ENCODE data around the gene KCNQ1.

The KCNQ1 gene

DNA sequence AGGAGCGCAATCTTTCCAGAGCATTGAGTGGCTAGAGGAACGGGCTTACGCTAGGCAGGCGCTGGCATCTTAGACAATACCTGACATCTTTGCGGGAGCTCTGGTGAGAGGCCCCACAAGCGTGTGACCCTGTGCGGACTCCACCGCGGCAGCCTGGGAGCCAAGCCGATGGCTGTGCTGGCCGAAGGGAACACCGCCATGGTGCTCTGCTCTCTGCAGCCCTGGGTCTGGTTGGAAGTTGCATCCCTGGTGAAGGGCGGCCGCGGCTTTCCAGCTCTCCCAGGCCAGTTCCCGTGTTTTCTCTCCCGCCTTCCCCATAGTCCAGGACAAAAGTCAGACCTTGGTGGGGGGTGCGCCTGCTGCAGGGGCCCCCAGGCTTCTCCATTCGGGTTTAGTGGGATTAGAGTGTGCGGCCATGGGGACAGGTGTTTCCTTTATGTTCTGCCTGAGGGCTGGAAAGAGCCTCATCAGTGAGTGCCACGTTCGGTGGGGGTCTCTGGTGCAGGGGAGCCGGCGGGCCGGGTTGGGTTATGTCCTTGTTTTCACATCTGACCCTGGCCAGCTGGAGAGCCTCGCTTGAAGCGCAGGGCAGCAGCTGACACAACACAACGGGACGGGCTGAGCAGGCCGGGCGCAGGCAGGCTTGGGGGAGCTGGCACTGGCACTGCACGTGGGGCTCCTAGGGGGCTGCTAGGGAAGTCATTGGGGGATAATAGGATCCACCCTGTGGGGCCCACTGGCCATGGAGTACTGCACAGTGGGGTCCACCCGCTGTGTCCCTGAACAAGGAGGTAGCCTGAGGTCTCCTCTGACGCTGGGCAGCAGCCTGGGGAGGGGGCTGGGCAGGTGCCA is 94.8 kb downstream of the KCNQ1 start:
- no peak for DNase-seq

DNA sequence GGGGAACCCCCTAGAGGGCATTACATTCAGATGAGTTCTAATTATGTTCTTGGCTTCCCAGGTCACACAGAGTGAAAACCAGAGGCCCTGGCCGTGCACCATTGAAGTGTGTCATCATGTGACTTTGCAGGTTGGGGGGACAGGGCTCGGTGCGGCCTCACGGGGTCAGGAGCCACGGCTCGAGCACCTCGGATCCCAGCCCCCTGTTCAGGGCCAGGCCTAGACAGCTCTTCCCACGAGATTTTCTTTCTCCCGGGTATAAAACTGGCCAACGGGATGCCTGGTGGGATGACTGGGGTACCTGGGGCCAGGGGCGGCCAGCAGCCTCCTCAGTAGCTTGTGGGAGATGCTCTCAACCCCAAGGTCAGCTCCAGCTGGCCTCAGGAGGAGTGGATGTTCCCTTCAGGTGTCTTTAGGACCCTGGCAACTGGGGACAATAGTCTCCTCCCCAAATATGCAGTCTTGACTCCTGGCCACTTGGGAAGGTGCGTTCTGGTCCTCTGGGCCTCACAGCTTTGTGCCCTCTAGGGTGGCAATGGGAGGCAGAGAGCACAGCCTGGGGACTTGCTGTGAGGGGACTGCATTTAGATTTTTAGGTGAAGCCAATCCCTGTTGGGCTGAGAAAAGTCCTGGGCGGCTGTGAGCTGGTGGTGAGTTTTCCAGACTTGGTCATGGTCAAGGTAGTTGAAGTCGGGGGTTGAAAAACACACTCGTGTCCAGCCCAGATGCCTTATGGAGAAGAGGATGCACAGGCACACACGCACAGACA is 95.6 kb downstream of the KCNQ1 start:
- no peak for DNase-seq

- DNase-seq: no peak
Observed at GRCh38 chr11:2540992-2541680, 96.3 kb downstream of the KCNQ1 start.

DNA sequence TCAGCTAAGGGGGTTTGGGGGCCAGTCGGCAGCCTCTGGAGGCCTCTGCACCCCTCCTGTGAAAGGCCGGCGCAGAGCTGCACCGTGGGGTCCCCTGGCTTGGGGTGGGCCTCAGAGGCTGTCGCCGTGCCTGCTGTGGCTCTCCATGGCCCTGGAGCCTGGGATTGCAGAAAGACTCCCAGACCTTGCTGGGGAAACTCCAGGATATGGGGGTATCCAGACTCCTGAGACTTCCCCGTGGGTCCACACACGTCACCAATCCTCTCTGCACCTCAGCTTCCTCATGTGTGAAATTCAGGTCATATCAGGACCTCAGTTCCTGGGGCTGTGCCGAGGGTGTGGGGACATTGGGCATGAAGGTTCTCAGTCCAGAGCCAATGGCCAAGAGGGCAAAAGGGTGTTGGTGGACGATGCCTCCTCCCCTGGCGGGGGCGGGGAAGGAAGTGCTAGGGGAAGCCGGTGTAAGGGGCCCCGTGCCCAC is 97.1 kb downstream of the KCNQ1 start:
- DNase-seq: no peak

GRCh38 chr11:2542406-2542805 is 97.6 kb downstream of the KCNQ1 start:
- no peak for DNase-seq

- DNase-seq: no peak
Observed at GRCh38 chr11:2547806-2548205, 103.0 kb downstream of the KCNQ1 start.

DNA sequence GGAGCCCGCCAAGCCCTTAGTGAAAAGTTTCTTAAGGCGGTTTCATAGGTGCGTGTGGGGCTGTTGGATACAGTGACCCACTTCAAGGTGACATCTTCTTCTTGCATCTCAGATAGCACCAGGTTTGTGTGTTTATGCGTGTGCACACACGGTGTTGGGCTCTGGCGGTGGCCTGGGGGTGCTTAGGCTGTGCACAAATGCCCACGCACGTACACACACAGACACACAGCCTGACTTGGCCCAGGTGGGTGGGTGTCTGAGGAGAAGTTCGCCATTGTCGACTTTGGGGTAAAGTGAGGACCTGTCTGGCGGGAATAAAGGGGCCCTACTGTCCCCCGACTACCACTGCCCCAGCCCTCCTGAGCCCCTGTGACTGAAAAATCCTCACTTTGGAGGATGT is 103.8 kb downstream of the KCNQ1 start:
- no peak for DNase-seq

DNA sequence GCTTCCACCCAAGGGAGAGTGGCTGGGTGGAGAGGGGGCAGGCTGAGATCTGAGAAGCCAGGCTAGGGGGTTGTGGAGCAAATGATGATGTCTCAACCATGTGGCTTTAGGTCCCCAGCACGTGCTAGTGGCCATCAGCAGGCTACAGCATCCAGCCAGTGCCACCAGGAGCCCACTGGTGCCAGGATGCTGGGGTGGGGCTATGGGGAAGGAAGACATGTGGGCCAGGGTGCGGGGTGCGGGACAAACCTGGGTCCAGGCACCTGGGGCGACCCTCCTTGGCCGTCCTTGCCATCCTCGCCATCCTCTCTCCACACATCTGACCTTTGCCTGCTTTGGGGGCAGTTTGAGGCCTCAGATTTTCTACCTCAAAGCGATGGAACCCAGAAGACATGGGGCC is 104.3 kb downstream of the KCNQ1 start:
- no peak for DNase-seq

- DNase-seq: no peak
Observed at GRCh38 chr11:2549491-2549875, 104.7 kb downstream of the KCNQ1 start.

DNA sequence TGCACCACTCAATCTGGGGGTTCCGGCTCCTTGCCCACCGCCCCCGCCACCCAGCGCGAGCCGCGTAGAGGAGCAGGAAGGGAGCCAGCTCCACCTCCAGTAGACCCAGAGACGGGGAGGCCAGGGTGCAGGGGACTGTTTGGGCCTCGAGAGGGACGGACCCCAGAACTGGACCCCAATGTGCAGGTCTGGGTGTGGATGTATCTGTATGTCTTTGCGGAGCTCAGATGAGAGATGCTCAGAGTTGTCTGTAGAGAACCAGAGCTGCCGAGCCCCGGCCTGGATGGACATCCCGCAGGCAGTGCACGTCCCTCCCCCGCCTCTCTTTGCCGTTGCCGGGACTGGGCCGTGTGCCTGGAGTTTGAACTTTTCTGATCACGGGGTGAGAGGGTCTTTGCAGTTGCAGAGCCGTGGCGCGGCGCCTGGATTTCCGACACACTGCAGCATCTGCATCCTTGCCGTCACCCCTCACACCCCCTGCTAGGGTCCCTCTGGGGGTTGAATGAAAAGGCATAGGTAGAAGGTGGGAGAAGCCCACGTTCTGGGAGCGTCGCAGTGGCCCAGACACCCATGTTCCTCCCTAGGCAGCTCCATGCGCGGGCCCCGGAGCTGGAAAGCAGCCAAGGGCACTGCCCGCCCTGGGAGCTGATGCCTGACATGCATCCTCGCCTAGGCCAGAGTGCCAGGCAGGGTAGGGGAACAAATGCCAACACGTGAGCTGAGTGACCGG is 105.2 kb downstream of the KCNQ1 start:
- no peak for DNase-seq

DNA sequence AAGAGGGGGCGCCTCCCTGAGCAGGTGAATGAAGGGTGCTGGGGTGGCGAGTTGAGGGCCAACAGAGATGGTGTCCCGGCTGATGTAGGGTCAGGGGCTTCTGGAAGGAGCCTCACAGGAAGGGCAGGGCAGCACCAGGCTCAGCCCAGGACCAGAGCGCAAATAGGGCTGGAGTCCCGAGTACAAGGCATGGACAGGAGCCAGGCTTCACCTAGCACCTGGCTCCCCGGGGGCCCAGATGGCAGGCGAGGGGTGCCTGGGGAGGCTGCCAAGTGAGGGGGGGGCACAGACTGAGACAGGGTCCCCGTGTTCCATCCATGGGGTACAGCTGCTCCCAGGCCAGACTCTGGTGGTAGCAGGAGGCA is 105.8 kb downstream of the KCNQ1 start:
- no peak for DNase-seq

DNA sequence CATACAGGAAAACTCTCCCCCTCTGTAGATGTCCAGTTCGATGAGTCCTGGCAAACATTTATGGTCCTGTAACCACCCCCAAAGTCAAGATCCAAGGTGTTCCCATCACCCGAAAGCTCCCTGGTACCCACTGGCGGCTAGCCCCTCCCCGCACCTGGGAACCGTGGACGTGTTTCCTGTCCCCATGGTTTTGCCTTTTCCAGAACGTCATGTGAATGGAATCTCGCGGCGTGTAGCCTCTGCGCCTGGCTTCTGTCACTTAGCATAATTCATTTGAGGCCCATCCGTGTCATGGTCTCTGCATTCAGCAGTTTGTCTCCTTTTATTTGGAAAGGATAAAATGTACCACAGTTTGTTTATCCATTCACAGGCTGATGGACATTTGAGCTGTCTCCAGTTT is 106.3 kb downstream of the KCNQ1 start:
- DNase-seq: no peak

GRCh38 chr11:2552210-2552609 is 107.4 kb downstream of the KCNQ1 start:
- no peak for DNase-seq

DNA sequence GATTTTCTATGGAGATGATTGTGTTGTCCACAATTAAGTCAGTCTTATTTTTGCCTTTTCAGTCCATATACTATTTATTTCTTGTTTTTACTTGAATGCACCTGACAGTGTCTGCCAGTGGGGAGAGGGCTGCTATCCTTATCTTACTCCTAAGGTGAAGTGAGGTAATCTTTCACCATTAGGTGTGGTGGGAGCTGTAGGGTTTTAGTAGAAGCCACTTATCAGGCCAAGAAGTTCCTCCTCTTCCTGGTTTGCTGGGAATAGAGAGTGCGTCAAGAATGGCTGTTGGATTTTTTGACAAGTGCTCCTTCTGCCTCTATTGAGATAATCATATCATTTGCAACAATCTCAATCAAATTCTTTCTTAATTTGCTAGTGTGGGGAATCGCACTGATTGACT is 108.4 kb downstream of the KCNQ1 start:
- no peak for DNase-seq

DNA sequence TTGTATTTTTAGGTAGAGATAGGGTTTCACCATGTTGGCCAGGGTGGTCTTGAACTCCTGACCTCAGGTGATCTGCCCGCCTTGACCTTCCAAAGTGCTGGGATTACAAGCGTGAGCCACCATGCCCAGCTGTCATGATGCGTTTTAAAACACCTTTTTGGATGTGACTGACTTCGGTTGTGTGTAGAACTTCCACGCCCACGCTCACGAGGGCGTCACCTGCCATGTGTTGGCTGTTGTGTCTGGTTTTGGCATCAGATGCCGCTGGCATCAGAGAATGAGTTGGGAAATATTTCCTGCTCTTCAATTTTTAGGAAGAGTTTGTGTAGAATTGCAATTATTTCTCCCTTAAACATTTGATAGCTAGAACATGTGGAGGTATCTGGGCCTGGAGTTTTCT is 109.1 kb downstream of the KCNQ1 start:
- no peak for DNase-seq

DNA sequence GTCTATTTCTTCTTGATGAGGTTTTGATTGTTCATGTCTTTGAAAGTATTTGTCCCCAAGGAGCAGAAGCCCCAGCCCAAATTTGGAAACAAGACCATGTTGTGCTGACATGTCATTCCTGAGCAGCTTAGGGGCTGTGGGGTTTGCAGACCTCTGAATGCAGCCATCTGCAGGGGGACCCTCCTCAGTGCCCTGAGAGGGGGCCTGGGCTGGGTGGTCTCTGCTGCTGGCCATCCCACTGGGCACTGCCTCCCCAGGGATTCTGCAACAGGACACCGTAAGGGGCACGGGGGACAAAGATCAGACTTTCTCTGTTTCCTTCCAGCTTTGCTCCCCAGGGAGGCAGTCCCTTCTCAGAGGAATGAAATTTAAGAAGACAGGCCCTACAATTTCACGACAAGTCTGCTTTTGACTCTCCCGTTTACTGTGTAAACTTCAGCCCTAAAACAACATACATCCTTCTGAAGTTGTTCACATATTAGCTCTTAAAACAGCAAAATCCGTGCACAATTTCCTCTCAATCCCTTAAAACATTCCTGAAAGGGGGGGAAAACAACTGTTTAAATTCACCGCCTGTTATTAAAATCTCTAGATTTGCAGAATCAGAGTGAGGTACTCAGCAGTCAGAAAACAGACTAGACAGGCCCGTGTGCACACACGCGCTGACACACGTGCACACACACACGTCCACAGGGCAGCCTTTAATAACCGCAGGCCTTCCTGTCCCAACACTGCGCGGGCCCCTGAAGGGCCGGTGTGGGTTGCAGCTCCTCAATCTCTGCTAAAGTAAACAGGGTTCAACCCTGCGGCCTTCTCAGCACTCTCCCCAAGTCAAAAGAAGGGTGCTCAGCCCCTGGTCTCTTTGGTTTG is 109.8 kb downstream of the KCNQ1 start:
- no peak for DNase-seq

DNA sequence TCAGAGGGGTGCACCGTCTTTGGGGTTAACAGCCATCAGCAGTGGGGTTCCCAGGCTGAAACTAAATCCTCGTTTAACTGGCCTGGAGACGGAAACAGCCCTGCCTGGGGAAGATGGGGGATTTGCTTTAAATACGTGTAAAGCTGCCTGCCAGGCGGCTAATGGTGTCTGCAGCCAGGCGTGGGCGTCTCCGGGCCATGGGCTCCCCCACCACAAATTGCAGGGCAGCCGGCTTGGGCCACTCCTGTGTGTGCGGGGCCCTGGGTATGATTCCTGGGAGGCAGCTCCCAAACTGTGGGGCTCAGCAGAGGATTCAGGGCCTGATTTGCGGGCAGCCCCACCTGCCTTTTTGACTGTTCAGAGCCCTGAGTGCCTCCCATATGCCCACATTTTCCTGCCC is 110.5 kb downstream of the KCNQ1 start:
- no peak for DNase-seq

DNA sequence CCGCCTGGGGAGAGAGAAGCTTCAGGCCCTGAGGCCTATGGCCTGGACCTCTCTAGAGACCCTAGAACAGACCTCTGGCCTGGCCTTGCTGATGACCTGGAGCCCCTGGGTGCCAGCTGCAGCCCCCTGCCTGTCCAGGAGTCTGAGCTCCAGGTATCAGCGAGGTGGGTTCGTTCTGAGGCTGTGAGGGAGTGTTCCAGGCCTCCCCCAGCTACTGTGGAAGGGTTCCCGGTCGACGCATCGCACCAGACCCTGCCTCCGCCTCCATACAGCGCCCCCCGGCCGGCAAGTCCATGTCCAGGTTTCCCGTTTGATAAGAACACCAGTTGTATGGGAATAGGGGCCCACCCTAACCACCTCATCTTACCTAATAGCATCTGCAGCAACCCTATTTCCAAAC is 111.1 kb downstream of the KCNQ1 start:
- DNase-seq: no peak

DNA sequence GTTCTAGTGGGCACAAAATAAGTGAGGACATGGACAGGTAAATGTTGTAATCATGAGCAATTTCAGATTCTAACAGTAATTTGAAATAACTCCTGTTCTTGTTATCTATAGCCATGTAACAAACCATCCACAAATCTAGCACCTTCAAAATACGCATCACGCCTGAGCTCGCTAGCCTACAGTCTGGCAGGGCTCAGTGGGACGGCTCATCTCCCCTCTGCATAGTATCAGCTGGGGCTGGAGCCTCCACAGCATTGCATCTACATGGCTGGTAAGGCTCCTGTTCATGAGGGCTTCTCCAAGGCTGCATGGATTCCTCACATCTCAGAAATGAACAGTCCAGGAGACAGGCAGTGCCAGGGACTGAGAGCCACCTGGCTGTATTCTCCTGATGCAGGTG is 112.6 kb downstream of the KCNQ1 start:
- no peak for DNase-seq

DNA sequence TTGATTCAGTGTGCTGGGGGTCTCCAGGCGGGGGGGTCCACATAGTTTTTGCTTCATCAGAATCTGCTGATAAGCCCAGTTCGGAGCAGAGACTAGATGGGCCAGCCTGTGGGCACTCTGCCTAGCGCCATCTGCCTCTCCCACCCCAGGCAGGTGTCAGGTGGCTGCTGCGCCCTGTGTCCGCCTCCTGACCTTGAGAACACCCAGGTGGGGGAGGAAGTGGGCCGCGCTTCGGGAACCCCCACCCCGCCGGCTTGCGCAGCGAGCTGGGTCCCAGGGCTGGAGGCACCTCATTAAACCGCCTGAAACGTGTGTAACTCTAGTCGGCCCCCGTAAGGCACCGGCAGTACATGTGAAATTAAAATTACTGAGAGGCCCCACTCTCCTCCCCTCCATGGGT is 113.6 kb downstream of the KCNQ1 start:
- DNase-seq: no peak

GRCh38 chr11:2558861-2559526 is 114.2 kb downstream of the KCNQ1 start:
- DNase-seq: no peak

Data from CD4-positive, alpha-beta T cell treated with Interleukin-17A for 1 hour (primary cell).